Measurements from ENCODE around the gene RAB11FIP3.

DNA sequence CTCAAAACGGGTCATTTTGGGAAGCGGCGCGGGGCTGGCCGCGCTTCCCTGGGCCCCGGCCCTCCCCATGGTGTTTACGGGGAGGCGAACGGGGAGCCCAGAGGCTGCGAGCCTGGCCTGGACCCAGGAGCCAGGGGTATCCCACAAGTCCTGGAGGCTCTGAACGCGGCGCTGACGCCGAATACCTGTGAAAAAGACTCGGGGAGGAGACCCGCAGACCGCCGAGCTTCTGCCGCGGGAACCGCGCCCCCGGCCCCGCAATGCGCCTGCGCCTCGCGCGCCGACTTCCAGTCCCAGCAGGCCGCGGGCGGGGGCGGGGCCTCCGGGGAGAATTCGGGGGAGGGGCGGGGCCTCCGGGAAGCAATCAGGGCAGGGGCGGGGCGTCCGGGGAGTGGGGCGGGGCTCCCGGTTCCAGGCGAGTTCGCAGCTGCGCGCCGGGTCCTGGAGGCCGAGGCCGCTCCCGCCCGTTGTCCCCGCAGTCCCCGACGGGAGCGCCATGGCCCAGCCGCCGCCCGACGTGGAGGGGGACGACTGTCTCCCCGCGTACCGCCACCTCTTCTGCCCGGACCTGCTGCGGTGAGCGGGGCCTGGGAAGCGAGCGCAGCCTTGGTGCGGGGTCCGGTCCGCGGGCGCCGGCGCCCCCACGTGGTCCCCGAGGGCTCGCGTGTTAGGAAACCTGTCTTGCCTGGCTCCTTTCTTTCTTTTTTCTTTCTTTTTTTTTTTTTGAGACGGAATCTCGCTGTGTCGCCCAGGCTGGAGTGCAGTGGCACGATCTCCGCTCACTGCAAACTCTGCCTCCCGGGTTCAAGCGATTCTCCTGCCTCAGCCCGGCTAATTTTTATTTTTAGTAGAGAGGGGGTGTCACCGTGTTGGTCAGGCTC lies 23.7 kb upstream of the RAB11FIP3 start, which contains the start of gene DECR2:
- TF ChIP-seq CTCF (IDR thresholded peaks at IDR 0.05) (peak in 2 of 6 experiments; percentile 31 to 35), POLR2A (IDR thresholded peaks at IDR 0.05) (peak; percentile 55 to 84)

Data from adrenal gland (tissue), 5 donors.